ENCODE results near the gene DUSP6.

DNA sequence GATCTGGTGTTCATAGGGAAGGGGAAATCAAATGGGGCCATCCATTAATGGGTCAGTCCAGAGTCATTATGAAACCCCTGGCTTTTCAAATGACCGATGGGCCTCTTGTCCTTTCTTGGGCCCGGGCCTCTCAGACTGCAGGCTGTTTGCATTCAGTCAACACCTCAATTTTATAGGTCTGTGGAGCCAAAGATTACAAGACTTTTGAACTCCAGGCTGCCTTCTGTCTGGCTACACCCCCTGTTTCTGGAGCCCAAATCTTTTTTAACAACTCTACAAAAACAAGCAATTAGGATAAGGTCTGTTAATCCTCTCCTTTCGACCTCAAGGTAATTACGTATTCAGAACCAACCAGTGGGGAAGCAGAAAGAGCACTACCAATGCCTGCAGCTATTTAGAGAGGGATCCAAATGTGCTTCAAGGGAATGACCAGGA, 35.6 kb downstream of the DUSP6 start:
- TF ChIP-seq, protein P1, sequence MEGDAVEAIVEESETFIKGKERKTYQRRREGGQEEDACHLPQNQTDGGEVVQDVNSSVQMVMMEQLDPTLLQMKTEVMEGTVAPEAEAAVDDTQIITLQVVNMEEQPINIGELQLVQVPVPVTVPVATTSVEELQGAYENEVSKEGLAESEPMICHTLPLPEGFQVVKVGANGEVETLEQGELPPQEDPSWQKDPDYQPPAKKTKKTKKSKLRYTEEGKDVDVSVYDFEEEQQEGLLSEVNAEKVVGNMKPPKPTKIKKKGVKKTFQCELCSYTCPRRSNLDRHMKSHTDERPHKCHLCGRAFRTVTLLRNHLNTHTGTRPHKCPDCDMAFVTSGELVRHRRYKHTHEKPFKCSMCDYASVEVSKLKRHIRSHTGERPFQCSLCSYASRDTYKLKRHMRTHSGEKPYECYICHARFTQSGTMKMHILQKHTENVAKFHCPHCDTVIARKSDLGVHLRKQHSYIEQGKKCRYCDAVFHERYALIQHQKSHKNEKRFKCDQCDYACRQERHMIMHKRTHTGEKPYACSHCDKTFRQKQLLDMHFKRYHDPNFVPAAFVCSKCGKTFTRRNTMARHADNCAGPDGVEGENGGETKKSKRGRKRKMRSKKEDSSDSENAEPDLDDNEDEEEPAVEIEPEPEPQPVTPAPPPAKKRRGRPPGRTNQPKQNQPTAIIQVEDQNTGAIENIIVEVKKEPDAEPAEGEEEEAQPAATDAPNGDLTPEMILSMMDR (IDR thresholded peaks at IDR 0.05; ENCODE audit: poor library complexity, severe bottlenecking), result no peak
- no peak for TF ChIP-seq EZH2 (IDR thresholded peaks at IDR 0.05; ENCODE audit: borderline replicate concordance, insufficient read depth, low read length, poor library complexity, severe bottlenecking)

Measured in neural cell (in vitro differentiated cells).